ENCODE data around the gene PYGO2.

Gene PYGO2

GRCh38 chr1:154959426-154959780, 2.2 kb downstream of the PYGO2 start:
- Histone ChIP-seq H3K27me3 (ENCODE audit: control insufficient read depth, insufficient read depth, low read length) (no peaks in the 10 kb centered on the region), H3K9me3 (ENCODE audit: control insufficient read depth, low read length) (no peaks in the 10 kb centered on the region), H3K79me2 (no peaks in the 10 kb centered on the region), H3K36me3 (ENCODE audit: control insufficient read depth, insufficient read depth, low read length) (no peaks in the 10 kb centered on the region), H3K4me3 (ENCODE audit: low read depth, low read length) (no peak overlapping the region), H3K27ac (no peak overlapping the region), H2AFZ (no peak overlapping the region), H3K4me1 (peaks cover 17% of the 10 kb centered on the region), H3K4me2 (ENCODE audit: low read length) (no peak overlapping the region), H3K9ac (no peak overlapping the region)
- no peak for TF ChIP-seq CTCF (IDR thresholded peaks at IDR 0.05)

- Histone ChIP-seq H3K4me3 (ENCODE audit: low read depth, low read length) (no peak overlapping the region), H3K36me3 (ENCODE audit: control insufficient read depth, insufficient read depth, low read length) (no peaks in the 10 kb centered on the region), H3K27me3 (ENCODE audit: control insufficient read depth, insufficient read depth, low read length) (no peaks in the 10 kb centered on the region), H2AFZ (no peak overlapping the region), H3K27ac (no peak overlapping the region), H3K4me1 (peaks cover 17% of the 10 kb centered on the region), H3K4me2 (ENCODE audit: low read length) (peak overlapping the region; percentile 33), H3K9me3 (ENCODE audit: control insufficient read depth, low read length) (no peaks in the 10 kb centered on the region), H3K9ac (no peak overlapping the region), H3K79me2 (no peaks in the 10 kb centered on the region)
- TF ChIP-seq CTCF (IDR thresholded peaks at IDR 0.05) = no peak
These were observed 2.7 kb downstream of the PYGO2 start for GRCh38 chr1:154958681-154959425.

- Histone ChIP-seq H3K4me3 (ENCODE audit: low read depth, low read length) (no peak overlapping the region), H3K9ac (no peak overlapping the region), H3K4me1 (peaks cover 17% of the 10 kb centered on the region), H3K9me3 (ENCODE audit: control insufficient read depth, low read length) (no peaks in the 10 kb centered on the region), H3K4me2 (ENCODE audit: low read length) (no peak overlapping the region), H3K27ac (no peak overlapping the region), H3K36me3 (ENCODE audit: control insufficient read depth, insufficient read depth, low read length) (no peaks in the 10 kb centered on the region), H2AFZ (no peak overlapping the region), H3K27me3 (ENCODE audit: control insufficient read depth, insufficient read depth, low read length) (no peaks in the 10 kb centered on the region), H3K79me2 (no peaks in the 10 kb centered on the region)
- no peak for TF ChIP-seq CTCF (IDR thresholded peaks at IDR 0.05)
These were observed 3.5 kb downstream of the PYGO2 start for GRCh38 chr1:154958036-154958435.

- TF ChIP-seq CTCF (IDR thresholded peaks at IDR 0.05) = no peak
- peaks cover 17% of the 10 kb centered on the region for H3K4me1 ChIP-seq
- no peak overlapping the region for H3K4me2 ChIP-seq (ENCODE audit: low read length)
- H3K79me2 ChIP-seq = no peaks in the 10 kb centered on the region
- no peaks in the 10 kb centered on the region for H3K27me3 ChIP-seq (ENCODE audit: control insufficient read depth, insufficient read depth, low read length)
- no peak overlapping the region for H3K9ac ChIP-seq
- no peaks in the 10 kb centered on the region for H3K36me3 ChIP-seq (ENCODE audit: control insufficient read depth, insufficient read depth, low read length)
- H3K9me3 ChIP-seq (ENCODE audit: control insufficient read depth, low read length) = no peaks in the 10 kb centered on the region
- H2AFZ ChIP-seq = no peak overlapping the region
- H3K27ac ChIP-seq = no peak overlapping the region
- H3K4me3 ChIP-seq (ENCODE audit: low read depth, low read length) = no peak overlapping the region
These were observed 4.4 kb downstream of the PYGO2 start for GRCh38 chr1:154957091-154957657.

GRCh38 chr1:154956544-154956941, 5.0 kb downstream of the PYGO2 start:
- TF ChIP-seq CTCF (IDR thresholded peaks at IDR 0.05) = no peak
- H3K4me1 ChIP-seq = peaks cover 17% of the 10 kb centered on the region
- H3K27ac ChIP-seq = no peak overlapping the region
- no peak overlapping the region for H2AFZ ChIP-seq
- H3K79me2 ChIP-seq = no peaks in the 10 kb centered on the region
- H3K36me3 ChIP-seq (ENCODE audit: control insufficient read depth, insufficient read depth, low read length) = no peaks in the 10 kb centered on the region
- H3K4me2 ChIP-seq (ENCODE audit: low read length) = peak overlapping the region; percentile 85
- no peaks in the 10 kb centered on the region for H3K9me3 ChIP-seq (ENCODE audit: control insufficient read depth, low read length)
- H3K4me3 ChIP-seq (ENCODE audit: low read depth, low read length) = peak overlapping the region; percentile 85
- H3K27me3 ChIP-seq (ENCODE audit: control insufficient read depth, insufficient read depth, low read length) = no peaks in the 10 kb centered on the region
- H3K9ac ChIP-seq = no peak overlapping the region

Measured in parathyroid adenoma (tissue), 2 donors.